Left ventricle myocardium superior (tissue), 1 donor: ENCODE results near the gene DLG2. TPM values are rescaled to one million over a fixed set of nuclear protein-coding genes. Genes with fewer than 3 reads are reported as not detected.
"Not testable (repeated sequence)": the region's sequence is repeated elsewhere in the genome, so short reads cannot be mapped to it uniquely, and the experiment has no call there.

Source experiments
- ATAC-seq: fragments of 200-7000 bp; cut with Tn5 transposase; one replicate; pipeline ENCODE4 v1.9.1; 2020; ENCODE audit warnings: mild to moderate bottlenecking, moderate library complexity
- DNase-seq: peaks from one replicate; pipeline ENCODE4 v3.0.0-alpha.2; 2020
- intact Hi-C: fragments of 100-400 bp; cut with micrococcal nuclease; formaldehyde crosslinking; loops from one replicate; pipeline ENCODE4 v1.11.0; 2022
- total RNA-seq: library from RNA; stranded (reverse); fragmentation: NEBNext Ultra II Directional; extraction: Animal tissue kit (Norgen Biotek cat#: 25700); gene quantifications from one replicate; pipeline ENCODE4 v1.2.1, GENCODE V29; 2021
- donor health status: DM: no; HTN: yes; CAD: no; lungs with severe emphysema.

Gene DLG2
- total RNA-seq, 1 donor from 2014 or later, result 5.7 TPM

DNA sequence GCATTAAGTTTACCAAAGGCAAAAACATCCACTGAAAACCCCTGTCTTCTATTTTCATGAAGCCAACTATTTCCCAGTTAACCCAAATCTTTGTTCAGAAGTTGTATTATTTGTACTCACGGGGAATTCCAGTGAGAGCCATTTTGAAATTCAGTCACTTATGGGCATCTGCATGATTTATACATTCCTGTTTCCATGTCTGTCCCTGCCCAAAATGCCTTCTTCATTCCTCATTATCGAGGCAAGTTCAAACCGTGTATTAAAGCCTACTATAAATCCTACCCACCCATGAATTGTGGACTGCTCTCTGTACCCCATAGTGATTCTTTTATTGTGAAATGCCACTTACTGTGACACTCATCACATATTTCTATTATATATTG is 772.7 kb downstream of the DLG2 start:
- intact Hi-C loops, result no loop called here
- no peak for DNase-seq
- ATAC-seq, result no peak

DNA sequence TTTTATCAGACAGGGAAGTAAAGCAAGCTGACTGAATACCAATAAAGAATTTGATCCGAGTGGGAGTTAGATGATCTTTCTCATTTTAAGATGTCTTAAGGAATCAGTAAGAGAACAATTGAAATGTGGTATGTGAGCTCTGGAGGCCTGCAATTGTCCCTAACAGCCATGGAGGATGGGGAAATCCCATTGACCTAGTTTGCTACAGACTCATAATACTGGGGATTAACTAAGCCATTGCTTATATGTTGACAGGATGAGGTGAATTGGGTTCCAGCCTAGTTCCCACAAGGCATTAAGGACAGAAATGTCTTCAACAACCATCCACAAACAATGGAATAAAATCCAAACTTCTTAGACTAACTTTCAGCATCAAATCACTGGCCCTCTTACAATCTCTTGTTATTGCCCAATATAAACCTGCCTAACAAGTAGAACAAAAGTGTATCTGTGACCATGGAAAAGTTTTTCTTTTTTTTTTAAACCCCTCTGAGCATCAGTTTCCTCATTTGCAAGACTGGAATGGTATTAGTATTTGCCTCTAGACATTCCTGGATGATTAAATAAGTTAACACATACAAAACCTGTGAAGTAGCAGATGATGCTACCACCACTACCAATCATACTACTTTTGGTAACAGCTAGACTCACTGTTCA is 773.2 kb downstream of the DLG2 start:
- intact Hi-C loops, result no loop called here
- DNase-seq (no peak), ATAC-seq (no peak)

DNA sequence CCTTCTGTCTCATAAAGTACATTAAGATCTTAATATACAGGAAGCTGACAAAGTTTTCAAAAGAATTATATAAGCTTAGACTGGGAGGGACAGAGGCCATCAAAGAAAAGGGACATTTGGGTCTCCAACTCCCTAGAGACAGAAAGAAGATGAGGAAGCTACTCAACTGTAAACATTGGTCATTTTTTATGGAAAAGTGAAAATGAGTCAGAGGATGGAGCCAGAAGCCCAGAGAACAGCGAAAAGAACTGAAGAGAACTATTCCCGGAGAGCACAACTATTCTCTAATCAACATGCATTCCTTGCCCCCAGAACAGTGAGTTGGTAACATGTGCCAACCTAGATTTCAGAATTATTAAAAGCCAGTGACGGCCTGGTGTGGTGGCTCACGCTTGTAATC is 779.3 kb downstream of the DLG2 start:
- intact Hi-C loops, result no loop called here
- DNase-seq (no peak), ATAC-seq (no peak)

DNA sequence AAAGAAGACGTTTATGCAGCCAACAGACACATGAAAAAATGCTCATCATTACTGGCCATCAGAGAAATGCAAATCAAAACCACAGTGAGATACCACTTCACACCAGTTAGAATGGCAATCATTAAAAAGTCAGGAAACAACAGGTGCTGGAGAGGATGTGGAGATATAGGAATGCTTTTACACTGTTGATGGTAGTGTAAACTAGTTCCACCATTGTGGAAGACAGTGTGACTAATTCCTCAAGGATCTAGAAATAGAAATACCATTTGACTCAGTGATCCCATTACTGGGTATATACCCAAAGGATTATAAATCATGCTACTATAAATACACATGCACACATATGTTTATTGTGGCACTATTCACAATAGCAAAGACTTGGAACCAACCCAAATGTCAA is 786.9 kb downstream of the DLG2 start:
- ATAC-seq, intact Hi-C loops, DNase-seq: not testable (repeated sequence)

DNA sequence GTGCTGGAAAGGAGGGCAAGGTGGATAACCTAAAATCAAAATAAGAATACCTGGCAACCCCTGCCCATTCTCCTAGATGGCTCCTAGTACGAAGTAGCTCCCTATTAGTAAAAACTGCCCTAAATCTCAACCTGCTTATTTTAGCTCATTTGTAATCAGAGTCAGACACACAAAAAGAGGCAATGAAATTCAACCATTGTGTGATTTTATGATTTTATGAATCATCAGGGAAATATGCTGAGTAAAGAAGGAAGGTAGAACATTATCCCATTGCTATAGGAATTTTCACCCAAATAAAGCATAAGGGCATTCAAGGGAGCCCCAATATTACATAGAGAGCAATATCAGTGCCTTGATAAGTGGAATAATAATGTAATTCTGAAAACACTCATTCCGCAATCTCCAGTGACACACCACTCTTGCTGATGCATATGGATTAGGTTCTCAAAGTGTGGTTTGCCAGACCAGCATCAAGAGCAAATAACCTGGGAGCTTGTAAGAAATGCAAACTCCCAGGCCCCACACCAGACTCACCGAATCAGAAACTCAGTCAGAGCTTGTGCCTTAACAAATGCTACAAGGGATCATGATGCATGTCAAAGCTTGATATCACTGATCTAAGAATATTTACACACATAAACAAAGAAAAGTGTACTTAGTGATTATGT is 789.6 kb downstream of the DLG2 start:
- no peak for ATAC-seq
- intact Hi-C loops, result no loop called here
- no peak for DNase-seq

DNA sequence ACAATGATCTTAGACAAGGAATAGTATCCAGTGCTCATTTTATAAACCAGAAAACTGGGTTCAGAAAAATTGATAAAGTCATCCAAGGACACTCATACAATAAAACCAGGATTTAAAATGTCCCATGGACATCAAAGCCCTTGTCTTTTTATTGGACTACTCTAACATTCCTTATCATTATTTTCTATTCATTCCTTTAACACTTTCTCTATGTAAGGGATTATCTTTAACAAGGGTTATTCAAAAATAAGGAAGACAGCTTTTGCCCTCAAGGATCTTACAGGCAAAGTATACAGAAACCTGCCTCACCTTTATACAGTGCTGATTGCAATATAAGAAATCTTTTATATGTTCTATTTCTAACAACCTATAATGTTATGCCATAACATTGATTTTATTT is 790.8 kb downstream of the DLG2 start:
- no peak for ATAC-seq
- no peak for DNase-seq
- intact Hi-C loops, result no loop called here

DNA sequence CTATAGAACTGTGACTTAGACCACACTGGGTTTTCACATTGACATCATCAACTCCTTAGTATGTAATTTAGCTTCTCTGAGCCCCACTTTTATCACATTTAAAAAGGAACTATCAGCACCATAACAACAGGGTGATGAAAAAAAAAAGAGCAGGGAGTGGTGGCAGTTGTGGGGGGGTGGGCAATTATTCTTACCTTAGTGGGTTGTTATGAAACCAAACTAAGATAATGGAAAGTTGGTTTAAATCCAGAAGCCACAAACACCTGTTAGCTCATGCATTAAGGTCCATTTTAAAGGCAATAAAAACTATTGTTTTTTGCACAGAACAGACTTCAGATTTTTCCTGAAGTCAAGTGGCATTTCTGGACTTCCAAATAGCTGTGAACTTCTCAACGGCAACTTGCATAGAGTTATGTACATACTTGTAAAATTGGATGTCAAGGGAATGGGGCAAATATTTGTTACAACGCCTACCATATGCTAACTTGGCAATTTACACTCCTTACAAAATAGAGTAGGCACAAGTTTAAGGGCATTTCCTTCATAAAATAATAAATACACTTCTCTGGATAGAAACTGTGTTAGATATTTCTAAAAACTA is 793.6 kb downstream of the DLG2 start:
- intact Hi-C loops, result no loop called here
- ATAC-seq, result no peak

DNA sequence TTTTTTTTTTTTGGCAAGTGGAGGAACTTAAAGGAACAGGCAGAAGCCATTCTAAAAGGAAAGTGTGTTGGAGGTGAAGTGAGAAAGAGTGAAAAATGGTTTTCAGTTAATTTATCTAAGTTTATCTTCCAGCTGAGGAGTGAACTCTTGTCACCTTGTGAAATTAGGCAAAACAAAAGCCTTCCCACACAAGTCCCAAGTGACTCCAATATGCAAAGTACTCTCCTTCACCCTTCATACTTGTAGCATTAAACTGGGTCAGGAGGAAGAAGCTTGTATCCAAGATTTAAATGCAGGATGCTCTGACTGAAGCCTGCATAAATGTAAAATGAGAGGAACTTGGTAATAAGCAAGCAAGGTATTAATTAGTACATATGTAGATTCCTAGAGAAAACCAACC is 796.8 kb downstream of the DLG2 start:
- ATAC-seq (no peak), DNase-seq (no peak)
- intact Hi-C loops, result no loop called here

More for the DNA sequence above, 793.6 kb downstream of the DLG2 start:
- no peak for DNase-seq

DNA sequence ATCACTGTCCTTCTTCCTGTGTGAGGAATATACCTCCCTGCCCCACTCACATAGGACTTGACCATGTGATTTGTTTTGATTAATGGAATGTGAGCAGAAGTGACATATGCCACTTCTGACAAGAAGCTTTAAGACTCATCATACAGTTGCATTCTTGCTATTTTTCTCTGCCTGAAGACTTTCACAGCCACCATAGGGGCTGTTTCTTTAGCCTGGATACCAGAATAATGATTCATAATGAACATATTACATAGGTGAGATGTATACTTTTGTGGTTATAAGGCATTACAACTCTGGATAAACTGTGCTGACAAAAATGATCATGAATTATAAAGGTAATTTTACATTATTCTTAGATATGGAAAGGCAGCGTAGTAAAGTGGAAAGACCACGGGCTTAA is 798.0 kb downstream of the DLG2 start:
- DNase-seq (no peak), ATAC-seq (no peak)
- intact Hi-C loops, result no loop called here

DNA sequence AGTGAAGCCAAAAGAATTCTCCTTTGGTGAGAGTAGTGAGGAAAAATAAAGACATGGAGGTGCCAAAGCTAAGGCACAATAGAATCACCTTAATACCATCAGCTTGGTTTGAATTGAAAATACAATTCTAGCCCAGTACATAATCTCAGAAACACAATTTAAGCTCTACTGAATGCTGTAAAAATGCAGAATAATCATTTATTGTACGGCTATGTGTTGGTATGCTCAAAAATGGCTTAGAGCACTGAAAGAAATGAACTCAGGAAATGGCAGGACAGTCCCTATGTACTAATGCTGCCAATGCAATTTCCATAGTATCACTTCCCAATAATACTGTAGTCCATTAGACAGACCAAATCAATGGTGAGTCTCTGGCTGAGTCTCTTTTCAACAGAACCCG is 798.5 kb downstream of the DLG2 start:
- intact Hi-C loops, result no loop called here
- no peak for DNase-seq
- ATAC-seq, result no peak

DNA sequence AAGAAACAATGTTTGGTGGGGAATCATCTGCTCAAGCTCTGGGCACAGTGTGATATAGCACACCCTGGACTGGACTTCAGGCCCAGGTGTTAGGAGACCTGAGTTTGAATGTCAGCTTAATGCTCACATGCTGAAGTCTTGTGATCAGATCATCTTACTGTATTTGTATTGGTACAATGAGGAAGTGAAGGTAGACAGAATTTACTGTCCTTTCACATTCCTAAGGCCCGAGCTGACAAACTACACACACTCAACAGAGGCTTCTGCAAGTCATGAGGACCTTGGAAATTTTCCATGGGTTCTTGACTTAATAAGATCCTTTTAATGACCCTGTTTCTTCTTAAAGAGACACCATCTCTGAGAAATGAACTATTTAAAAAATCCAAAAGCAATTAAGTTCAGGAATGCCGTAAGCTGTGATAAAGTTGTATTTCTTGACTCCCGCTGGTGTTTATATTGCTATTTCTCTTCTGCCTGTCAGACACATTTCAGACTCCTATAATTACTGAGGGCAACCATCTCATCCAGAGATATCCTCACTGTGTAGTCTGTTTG is 802.0 kb downstream of the DLG2 start:
- intact Hi-C loops, result no loop called here
- DNase-seq (no peak), ATAC-seq (no peak)

DNA sequence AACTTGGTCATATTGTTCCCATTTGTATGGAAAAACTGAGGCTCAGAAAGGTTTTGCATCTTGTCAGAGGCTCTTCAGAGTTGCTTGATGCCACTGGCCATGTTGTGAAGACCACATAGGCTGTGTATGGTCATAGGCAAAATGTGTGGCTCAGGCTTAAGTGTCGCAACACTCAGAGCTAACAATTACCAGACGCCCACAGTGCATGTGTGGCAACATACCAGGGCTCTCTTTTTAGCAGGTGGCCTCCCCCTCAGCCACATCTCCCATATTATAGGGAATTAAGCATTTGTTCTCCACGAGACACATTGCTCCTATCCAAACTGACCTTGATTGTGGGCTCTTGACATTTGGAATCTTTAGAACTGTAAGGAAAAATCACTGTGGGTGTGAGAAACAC is 802.5 kb downstream of the DLG2 start:
- intact Hi-C loops, result no loop called here
- DNase-seq (no peak), ATAC-seq (peak; percentile 22)

DNA sequence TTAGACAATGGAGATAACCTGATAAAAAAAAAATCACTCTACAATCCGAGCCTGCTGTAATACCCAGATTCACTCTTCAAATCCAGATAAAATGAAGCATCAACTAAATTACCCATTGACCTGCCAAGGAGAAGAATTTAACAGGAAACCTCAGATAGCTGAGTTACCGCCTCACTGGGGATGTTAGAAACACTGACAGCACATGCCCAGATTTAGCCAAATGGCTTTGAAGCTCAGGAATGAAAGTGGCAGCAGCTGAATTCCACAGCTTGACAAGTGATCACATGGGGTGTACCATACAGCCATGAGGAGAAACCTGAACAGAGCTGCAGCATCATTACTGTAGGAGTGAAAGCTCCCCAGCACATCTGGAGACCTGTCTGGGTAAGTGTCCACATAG is 807.6 kb downstream of the DLG2 start:
- intact Hi-C loops, result no loop called here
- DNase-seq, result no peak
- peak; percentile 73 for ATAC-seq

DNA sequence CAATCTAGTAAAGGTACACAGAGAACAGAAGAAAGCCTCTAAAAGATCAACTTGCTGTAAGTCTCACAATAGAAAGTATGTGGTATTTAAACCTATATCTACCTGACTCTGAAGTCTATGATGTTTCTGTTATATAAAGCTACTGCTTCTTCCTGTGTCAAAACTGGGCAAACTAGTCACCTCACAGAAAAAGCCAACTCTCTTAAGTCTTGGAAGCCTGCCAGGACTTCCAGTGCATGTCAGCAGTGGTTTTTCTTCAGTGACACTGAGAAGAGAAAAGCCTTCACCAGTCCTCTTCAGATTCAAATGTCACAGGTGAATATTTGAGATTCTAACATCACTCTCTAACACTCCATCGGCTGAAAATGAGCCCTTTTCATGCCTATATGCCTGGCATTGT is 808.0 kb downstream of the DLG2 start:
- DNase-seq (no peak), ATAC-seq (peak; percentile 53)
- intact Hi-C loops, result no loop called here

DNA sequence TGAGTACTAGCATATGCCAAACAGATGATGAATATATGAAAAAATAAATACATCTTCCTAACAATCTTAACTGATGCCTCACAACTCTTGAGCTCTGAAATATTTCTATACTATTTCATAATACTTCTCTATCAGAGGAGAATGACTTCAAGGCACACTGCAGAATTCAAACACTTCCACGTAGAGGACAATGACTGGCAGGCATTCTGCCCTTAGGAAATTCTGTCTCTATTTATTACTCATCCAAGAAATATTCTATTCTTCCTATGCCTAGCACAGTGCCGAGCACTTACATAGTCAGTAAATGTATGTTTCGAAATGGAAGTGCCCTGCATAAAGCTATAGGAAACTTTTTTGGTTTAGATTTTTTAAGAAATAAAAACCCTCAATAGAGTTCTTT is 809.1 kb downstream of the DLG2 start:
- DNase-seq (no peak), ATAC-seq (no peak)
- intact Hi-C loops, result no loop called here

DNA sequence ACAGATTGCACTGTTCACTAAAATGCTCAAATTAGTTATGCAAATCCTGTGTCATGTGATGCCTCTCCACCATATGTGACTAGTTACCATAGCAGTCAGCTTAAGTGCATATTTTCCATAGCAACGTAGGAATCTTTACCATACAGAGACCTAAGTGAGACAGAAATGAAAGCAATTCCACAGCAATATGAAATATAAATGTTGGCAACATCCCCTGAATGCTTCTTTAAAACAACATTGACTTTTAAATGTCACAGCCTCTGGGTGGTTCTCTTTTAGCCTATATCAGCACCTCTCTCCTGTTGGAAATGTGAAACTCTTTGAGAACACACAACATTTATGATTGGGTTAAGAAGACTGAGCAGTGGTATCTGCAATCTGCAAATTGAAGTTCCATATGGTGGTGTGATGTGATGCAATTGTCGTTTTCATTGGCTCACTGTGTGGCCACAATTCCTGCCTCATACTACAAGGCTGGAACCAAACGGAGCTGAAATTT is 814.6 kb downstream of the DLG2 start:
- ATAC-seq (no peak), DNase-seq (no peak)
- intact Hi-C loops, result no loop called here

DNA sequence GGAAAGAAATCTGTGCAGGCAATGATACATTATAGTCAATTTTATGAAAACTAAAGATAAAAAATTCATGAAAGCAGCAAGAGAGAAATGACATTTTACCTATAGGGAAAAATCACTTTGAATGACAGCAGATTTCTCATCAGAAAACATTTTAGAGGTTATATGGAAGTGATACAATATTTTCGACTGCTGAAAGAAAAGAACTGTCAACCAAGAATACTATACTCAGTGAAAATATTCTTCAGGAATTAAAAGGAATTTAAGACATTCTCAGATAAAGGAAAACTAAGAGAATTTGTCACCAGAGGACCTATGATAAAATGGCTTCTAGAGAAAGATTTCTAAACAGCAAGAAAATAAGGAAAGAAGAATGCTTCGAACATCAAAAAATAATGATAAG is 820.8 kb downstream of the DLG2 start:
- intact Hi-C loops, result no loop called here

DNA sequence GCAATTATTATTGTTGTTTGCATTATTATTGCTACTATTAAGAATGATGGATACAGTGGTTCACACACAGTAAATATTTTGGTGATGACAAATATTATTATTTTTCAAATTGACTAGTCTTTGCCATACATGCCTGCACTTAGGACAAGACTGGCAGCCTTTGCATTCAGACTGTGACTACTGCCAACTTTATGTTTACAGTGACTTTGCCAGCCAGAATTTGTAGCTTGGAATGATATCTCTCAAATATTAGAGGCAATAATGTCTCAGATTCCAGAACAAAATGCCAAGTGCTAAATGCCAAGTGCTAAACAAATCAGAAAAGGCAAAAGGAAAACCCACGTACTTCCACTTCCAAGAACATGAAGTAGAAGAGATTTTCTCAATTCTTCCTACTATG is 823.1 kb downstream of the DLG2 start:
- intact Hi-C loops, result no loop called here
- ATAC-seq, result no peak
- DNase-seq, result no peak

More for the DNA sequence above, 820.8 kb downstream of the DLG2 start:
- ATAC-seq (no peak), DNase-seq (no peak)

DNA sequence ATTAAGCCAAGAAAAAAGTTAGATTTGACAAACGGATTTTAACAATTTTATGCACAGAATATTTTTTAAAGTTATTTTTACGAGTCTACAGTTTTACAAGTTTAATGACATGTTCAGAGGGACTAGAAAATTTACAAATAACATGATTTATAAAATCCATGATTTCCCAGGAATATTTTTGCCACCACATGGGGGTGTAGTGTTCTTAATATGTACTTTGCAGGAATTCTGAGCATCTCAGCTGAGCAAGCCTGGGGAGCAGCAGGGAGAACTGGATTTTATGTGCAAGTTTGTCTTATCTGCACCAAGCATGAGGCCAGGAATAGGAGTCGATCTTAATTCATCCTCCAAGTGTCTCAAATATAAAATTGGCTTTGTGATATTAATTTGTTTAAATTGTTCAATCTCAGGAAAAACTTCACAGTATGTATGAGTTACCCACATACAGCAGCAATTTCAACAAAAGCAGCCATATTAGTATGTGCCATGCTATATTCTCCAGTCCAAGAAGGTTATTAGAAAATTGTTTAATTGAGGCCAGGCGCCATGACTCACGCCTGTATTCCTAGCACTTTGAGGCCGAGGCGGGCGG is 826.3 kb downstream of the DLG2 start:
- no peak for DNase-seq
- ATAC-seq, result no peak
- intact Hi-C loops, result no loop called here

DNA sequence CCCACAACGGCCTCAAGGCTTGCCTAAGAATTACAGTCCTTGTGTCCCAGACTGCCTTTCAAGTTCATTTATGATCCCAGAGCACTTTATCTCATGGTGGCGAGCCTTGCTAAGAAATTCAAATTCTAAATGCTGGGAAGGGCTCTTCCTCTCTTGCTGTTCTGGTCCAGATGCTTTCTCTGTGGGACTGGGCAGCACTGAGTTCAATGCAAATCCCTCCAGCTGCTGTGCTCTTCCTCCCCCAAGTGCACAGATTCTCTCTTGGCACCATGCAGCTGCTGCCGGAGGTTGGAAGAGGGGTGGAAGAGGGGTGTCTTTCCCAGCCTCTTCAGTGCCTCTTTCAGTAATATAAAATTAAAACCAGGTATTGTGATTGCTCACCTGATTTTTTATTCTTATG is 828.0 kb downstream of the DLG2 start:
- no peak for ATAC-seq
- intact Hi-C loops, result no loop called here
- DNase-seq, result no peak
